SK-N-SH treated with all-trans-retinoic acid at 6 μM for 48 hours (cell line): Measurements from ENCODE around the gene SMYD3.
A peak's percentile ranks its signal among the peaks of the same experiment; 100 is the strongest.

Source experiments
- ATAC-seq: fragments of 200-7000 bp; cut with Tn5 transposase; 3 replicates; pipeline ENCODE4 v1.9.1; 2020; ENCODE audit warnings: mild to moderate bottlenecking, moderate library complexity
- ARNTL ChIP-seq: fragments of 450-650 bp; formaldehyde crosslinking; IDR thresholded peaks from 2 replicates; pipeline ENCODE4 v1.5.0; 2020; ENCODE audit warnings: low read depth, mild to moderate bottlenecking, moderate library complexity, borderline replicate concordance
- CSDC2 ChIP-seq: fragments of 250-450 bp; sonication (Bioruptor Pico); IDR thresholded peaks from 2 replicates; pipeline ENCODE4 v1.5.0; 2020; ENCODE audit warnings: mild to moderate bottlenecking, moderate library complexity
- ESRRG ChIP-seq: fragments of 250-450 bp; sonication (Bioruptor Pico); IDR thresholded peaks from 2 replicates; pipeline ENCODE4 v1.6.1; 2021; ENCODE audit warnings: mild to moderate bottlenecking
- GLIS3 ChIP-seq: fragments of 250-450 bp; sonication (Bioruptor Pico); IDR thresholded peaks from 2 replicates; pipeline ENCODE4 v1.5.0; 2020; ENCODE audit warnings: mild to moderate bottlenecking, moderate library complexity
- OSR1 ChIP-seq: fragments of 250-450 bp; sonication (Bioruptor Pico); IDR thresholded peaks from 2 replicates; pipeline ENCODE4 v1.8.0; 2022; ENCODE audit warnings: moderate library complexity, mild to moderate bottlenecking, inconsistent platforms
- PPARA ChIP-seq: fragments of 250-450 bp; sonication (Bioruptor Pico); IDR thresholded peaks from 2 replicates; pipeline ENCODE4 v1.5.0; 2020; ENCODE audit warnings: mild to moderate bottlenecking, borderline replicate concordance
- TCF4 ChIP-seq: fragments of 250-450 bp; sonication (Bioruptor Pico); IDR thresholded peaks from 2 replicates; pipeline ENCODE4 v1.8.0; 2021; ENCODE audit warnings: mild to moderate bottlenecking, moderate library complexity, borderline replicate concordance
- ZC3H10 ChIP-seq: fragments of 250-450 bp; sonication (Bioruptor Pico); IDR thresholded peaks from 2 replicates; pipeline ENCODE4 v1.5.1; 2021; ENCODE audit warnings: mild to moderate bottlenecking, moderate library complexity
- ZFP3 ChIP-seq: fragments of 250-450 bp; sonication (Bioruptor Pico); IDR thresholded peaks from 2 replicates; pipeline ENCODE4 v1.5.0; 2020; ENCODE audit warnings: mild to moderate bottlenecking, moderate library complexity
- ZFP30 ChIP-seq: fragments of 450-650 bp; formaldehyde crosslinking; IDR thresholded peaks from 2 replicates; pipeline ENCODE4 v1.5.0; 2022; ENCODE audit warnings: mild to moderate bottlenecking, moderate library complexity
- ZNF70 ChIP-seq: fragments of 450-650 bp; formaldehyde crosslinking; IDR thresholded peaks from 2 replicates; pipeline ENCODE4 v1.5.0; 2020; ENCODE audit warnings: mild to moderate bottlenecking, moderate library complexity
- ZNF8 ChIP-seq: fragments of 450-650 bp; formaldehyde crosslinking; IDR thresholded peaks from 2 replicates; pipeline ENCODE4 v1.5.0; 2020; ENCODE audit warnings: mild to moderate bottlenecking, moderate library complexity
- TF ChIP-seq, protein P1 (sequence below): fragments of 250-450 bp; sonication (Bioruptor Pico); IDR thresholded peaks from 2 replicates; pipeline ENCODE4 v1.5.1; 2020; ENCODE audit warnings: low read depth, mild to moderate bottlenecking, moderate library complexity
- TF ChIP-seq, protein P2 (sequence below): fragments of 250-450 bp; sonication (Bioruptor Pico); IDR thresholded peaks from 2 replicates; pipeline ENCODE4 v1.8.0; 2021; ENCODE audit warnings: low read depth, mild to moderate bottlenecking, moderate library complexity, borderline replicate concordance
- TF ChIP-seq, protein P3 (sequence below): fragments of 250-450 bp; sonication (Bioruptor Pico); IDR thresholded peaks from 2 replicates; pipeline ENCODE4 v1.8.0; 2020; ENCODE audit warnings: mild to moderate bottlenecking, moderate library complexity, borderline replicate concordance
- TF ChIP-seq, protein P4 (sequence below): fragments of 250-450 bp; sonication (Bioruptor Pico); IDR thresholded peaks from 2 replicates; pipeline ENCODE4 v1.5.0; 2020; ENCODE audit warnings: mild to moderate bottlenecking, moderate library complexity
- TF ChIP-seq, protein P5 (sequence below): fragments of 250-450 bp; sonication (Bioruptor Pico); IDR thresholded peaks from 2 replicates; pipeline ENCODE4 v1.5.1; 2021; ENCODE audit warnings: mild to moderate bottlenecking, moderate library complexity

Gene SMYD3

DNA sequence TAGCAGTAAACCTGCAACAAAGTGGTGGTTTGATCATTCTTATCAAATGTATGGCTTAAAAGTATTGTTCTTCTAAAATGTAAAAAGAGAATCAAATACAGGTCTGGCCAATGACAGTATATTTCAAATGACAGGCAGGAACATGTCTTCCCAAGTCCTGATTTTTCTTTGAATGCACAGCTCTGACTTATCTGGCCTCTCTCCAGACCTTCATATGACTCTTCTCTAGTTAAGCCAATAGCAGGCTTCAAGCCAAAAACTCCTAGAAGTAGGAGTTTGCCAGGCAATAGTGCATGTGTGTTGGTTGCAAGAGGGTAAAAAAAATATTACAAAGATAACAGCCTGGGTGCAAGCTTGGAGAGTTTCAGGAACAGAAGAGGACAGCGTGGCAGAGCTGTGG lies 345.5 kb downstream of the SMYD3 start:
- TF ChIP-seq, protein P1, sequence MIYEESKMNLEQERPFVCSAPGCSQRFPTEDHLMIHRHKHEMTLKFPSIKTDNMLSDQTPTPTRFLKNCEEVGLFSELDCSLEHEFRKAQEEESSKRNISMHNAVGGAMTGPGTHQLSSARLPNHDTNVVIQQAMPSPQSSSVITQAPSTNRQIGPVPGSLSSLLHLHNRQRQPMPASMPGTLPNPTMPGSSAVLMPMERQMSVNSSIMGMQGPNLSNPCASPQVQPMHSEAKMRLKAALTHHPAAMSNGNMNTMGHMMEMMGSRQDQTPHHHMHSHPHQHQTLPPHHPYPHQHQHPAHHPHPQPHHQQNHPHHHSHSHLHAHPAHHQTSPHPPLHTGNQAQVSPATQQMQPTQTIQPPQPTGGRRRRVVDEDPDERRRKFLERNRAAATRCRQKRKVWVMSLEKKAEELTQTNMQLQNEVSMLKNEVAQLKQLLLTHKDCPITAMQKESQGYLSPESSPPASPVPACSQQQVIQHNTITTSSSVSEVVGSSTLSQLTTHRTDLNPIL (CRISPR knock-in tag), result no peak
- TF ChIP-seq ZC3H10 (CRISPR knock-in tag), result no peak
- TF ChIP-seq PPARA (CRISPR knock-in tag), result no peak
- TF ChIP-seq ZFP30 (CRISPR knock-in tag), result no peak
- TF ChIP-seq OSR1 (CRISPR knock-in tag), result no peak
- no peak for TF ChIP-seq ESRRG (CRISPR knock-in tag)
- TF ChIP-seq, protein P2, sequence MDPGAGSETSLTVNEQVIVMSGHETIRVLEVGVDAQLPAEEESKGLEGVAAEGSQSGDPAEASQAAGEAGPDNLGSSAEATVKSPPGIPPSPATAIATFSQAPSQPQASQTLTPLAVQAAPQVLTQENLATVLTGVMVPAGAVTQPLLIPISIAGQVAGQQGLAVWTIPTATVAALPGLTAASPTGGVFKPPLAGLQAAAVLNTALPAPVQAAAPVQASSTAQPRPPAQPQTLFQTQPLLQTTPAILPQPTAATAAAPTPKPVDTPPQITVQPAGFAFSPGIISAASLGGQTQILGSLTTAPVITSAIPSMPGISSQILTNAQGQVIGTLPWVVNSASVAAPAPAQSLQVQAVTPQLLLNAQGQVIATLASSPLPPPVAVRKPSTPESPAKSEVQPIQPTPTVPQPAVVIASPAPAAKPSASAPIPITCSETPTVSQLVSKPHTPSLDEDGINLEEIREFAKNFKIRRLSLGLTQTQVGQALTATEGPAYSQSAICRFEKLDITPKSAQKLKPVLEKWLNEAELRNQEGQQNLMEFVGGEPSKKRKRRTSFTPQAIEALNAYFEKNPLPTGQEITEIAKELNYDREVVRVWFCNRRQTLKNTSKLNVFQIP (CRISPR knock-in tag), result no peak
- TF ChIP-seq, all 23 proteins: peak for 0
- ATAC-seq, result peak; percentile 80

DNA sequence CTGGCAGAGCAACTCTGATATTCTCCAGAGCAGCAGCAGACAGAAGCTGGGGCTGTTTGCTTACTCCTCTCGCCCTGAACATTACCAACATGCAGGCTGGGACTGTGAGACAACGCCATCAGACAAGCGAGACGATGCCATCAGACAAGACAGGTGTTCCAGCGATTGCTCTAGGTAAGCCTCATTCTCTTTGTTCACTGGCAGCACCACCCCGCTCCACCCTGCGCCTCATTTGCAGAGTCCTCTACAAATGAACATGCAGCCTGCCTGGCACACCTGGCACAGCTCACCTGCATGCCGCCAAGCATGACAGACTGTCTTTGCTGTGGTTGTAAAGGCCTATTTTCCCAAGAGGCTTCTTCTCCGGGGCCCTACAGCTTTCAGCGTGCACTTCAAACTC lies 346.2 kb downstream of the SMYD3 start:
- TF ChIP-seq ARNTL, result no peak
- no peak for TF ChIP-seq GLIS3 (CRISPR knock-in tag)
- no peak for TF ChIP-seq PPARA (CRISPR knock-in tag)
- TF ChIP-seq, protein P1 (CRISPR knock-in tag), result no peak
- TF ChIP-seq ZNF70, result no peak
- TF ChIP-seq, protein P3, sequence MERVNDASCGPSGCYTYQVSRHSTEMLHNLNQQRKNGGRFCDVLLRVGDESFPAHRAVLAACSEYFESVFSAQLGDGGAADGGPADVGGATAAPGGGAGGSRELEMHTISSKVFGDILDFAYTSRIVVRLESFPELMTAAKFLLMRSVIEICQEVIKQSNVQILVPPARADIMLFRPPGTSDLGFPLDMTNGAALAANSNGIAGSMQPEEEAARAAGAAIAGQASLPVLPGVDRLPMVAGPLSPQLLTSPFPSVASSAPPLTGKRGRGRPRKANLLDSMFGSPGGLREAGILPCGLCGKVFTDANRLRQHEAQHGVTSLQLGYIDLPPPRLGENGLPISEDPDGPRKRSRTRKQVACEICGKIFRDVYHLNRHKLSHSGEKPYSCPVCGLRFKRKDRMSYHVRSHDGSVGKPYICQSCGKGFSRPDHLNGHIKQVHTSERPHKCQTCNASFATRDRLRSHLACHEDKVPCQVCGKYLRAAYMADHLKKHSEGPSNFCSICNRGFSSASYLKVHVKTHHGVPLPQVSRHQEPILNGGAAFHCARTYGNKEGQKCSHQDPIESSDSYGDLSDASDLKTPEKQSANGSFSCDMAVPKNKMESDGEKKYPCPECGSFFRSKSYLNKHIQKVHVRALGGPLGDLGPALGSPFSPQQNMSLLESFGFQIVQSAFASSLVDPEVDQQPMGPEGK (CRISPR knock-in tag), result no peak
- TF ChIP-seq, protein P4, sequence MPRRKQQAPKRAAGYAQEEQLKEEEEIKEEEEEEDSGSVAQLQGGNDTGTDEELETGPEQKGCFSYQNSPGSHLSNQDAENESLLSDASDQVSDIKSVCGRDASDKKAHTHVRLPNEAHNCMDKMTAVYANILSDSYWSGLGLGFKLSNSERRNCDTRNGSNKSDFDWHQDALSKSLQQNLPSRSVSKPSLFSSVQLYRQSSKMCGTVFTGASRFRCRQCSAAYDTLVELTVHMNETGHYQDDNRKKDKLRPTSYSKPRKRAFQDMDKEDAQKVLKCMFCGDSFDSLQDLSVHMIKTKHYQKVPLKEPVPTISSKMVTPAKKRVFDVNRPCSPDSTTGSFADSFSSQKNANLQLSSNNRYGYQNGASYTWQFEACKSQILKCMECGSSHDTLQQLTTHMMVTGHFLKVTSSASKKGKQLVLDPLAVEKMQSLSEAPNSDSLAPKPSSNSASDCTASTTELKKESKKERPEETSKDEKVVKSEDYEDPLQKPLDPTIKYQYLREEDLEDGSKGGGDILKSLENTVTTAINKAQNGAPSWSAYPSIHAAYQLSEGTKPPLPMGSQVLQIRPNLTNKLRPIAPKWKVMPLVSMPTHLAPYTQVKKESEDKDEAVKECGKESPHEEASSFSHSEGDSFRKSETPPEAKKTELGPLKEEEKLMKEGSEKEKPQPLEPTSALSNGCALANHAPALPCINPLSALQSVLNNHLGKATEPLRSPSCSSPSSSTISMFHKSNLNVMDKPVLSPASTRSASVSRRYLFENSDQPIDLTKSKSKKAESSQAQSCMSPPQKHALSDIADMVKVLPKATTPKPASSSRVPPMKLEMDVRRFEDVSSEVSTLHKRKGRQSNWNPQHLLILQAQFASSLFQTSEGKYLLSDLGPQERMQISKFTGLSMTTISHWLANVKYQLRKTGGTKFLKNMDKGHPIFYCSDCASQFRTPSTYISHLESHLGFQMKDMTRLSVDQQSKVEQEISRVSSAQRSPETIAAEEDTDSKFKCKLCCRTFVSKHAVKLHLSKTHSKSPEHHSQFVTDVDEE (CRISPR knock-in tag), result no peak
- TF ChIP-seq ZNF8 (CRISPR knock-in tag), result no peak
- no peak for TF ChIP-seq CSDC2 (CRISPR knock-in tag)
- no peak for TF ChIP-seq TCF4 (CRISPR knock-in tag)
- TF ChIP-seq, protein P2 (CRISPR knock-in tag), result no peak
- no peak for TF ChIP-seq ESRRG (CRISPR knock-in tag)
- TF ChIP-seq, protein P5, sequence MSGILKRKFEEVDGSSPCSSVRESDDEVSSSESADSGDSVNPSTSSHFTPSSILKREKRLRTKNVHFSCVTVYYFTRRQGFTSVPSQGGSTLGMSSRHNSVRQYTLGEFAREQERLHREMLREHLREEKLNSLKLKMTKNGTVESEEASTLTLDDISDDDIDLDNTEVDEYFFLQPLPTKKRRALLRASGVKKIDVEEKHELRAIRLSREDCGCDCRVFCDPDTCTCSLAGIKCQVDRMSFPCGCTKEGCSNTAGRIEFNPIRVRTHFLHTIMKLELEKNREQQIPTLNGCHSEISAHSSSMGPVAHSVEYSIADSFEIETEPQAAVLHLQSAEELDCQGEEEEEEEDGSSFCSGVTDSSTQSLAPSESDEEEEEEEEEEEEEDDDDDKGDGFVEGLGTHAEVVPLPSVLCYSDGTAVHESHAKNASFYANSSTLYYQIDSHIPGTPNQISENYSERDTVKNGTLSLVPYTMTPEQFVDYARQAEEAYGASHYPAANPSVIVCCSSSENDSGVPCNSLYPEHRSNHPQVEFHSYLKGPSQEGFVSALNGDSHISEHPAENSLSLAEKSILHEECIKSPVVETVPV, result no peak
- TF ChIP-seq OSR1 (CRISPR knock-in tag), result no peak
- no peak for TF ChIP-seq ZFP3 (CRISPR knock-in tag)
- ATAC-seq, result no peak

DNA sequence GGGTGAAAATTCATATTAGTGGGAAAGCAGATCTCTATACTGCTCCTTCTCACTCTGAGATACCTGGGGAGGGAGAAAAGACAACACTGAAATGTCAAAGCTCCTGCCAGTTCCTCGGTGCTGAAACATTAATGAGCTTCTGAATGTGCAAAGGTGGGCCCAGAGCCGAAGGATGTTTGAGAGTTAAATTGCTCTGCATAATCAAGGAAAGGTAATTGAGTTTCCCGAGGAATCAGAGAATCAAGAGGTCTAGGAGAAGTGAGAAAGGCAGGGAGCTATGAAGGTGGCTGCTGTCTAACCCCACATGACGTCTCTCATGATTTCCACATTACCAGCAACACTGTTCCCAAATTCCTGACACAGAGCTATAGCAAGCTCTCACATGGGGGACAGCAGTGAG lies 346.7 kb downstream of the SMYD3 start:
- TF ChIP-seq, protein P3 (CRISPR knock-in tag), result no peak
- TF ChIP-seq TCF4 (CRISPR knock-in tag), result no peak
- no peak for ATAC-seq
